Islet precursor cell (in vitro differentiated cells): ENCODE data around the gene NIM1K.
A peak's percentile ranks its signal among the peaks of the same experiment; 100 is the strongest.
"Not testable (repeated sequence)": the region's sequence is repeated elsewhere in the genome, so short reads cannot be mapped to it uniquely, and the experiment has no call there.

Experiments
- DNase-seq: peaks from one replicate; pipeline ENCODE4 v3.0.0-alpha.2; 2018

Gene NIM1K

GRCh38 chr5:43192558-43193180 is 644 bp downstream of the NIM1K start:
- DNase-seq, result peak; percentile 58

- no peak for DNase-seq
Measured at GRCh38 chr5:43193181-43193893, 1.3 kb downstream of the NIM1K start.

- DNase-seq, result no peak
Measured at GRCh38 chr5:43193894-43194265, 1.9 kb downstream of the NIM1K start.

GRCh38 chr5:43195670-43196265 is 3.7 kb downstream of the NIM1K start:
- no peak for DNase-seq

- no peak for DNase-seq
Measured at GRCh38 chr5:43197535-43197934, 5.5 kb downstream of the NIM1K start.

GRCh38 chr5:43201442-43201841 is 9.4 kb downstream of the NIM1K start:
- not testable (repeated sequence) for DNase-seq

GRCh38 chr5:43202380-43202779 is 10.4 kb downstream of the NIM1K start:
- DNase-seq, result no peak

GRCh38 chr5:43203373-43203772 is 11.3 kb downstream of the NIM1K start:
- no peak for DNase-seq

GRCh38 chr5:43204958-43205357 is 12.9 kb downstream of the NIM1K start:
- DNase-seq, result no peak

GRCh38 chr5:43207601-43208000 is 15.6 kb downstream of the NIM1K start:
- no peak for DNase-seq

- DNase-seq, result no peak
Measured at GRCh38 chr5:43208658-43209057, 16.6 kb downstream of the NIM1K start.

GRCh38 chr5:43209060-43209459 is 17.0 kb downstream of the NIM1K start:
- DNase-seq, result no peak

- no peak for DNase-seq
Measured at GRCh38 chr5:43209833-43210232, 17.8 kb downstream of the NIM1K start.

- DNase-seq, result no peak
Measured at GRCh38 chr5:43210570-43210969, 18.5 kb downstream of the NIM1K start.

GRCh38 chr5:43213951-43214350 is 21.9 kb downstream of the NIM1K start:
- DNase-seq, result no peak

- DNase-seq, result peak; percentile 70
Measured at GRCh38 chr5:43215073-43215631, 23.1 kb downstream of the NIM1K start.

GRCh38 chr5:43216941-43217340 is 24.9 kb downstream of the NIM1K start:
- no peak for DNase-seq

GRCh38 chr5:43219120-43219519 is 27.1 kb downstream of the NIM1K start:
- DNase-seq, result no peak

- no peak for DNase-seq
Measured at GRCh38 chr5:43221502-43221901, 29.5 kb downstream of the NIM1K start.

GRCh38 chr5:43225649-43226245 is 33.7 kb downstream of the NIM1K start:
- DNase-seq, result no peak

- DNase-seq, result no peak
Measured at GRCh38 chr5:43227655-43228054, 35.6 kb downstream of the NIM1K start.

- DNase-seq, result no peak
Measured at GRCh38 chr5:43230707-43231106, 38.7 kb downstream of the NIM1K start.

- no peak for DNase-seq
Measured at GRCh38 chr5:43231977-43232376, 40.0 kb downstream of the NIM1K start.
